GM18907 (cell line): ENCODE measurements around the gene HOXA4.

Experiments used
- ATAC-seq: cut with Tn5 transposase; IDR thresholded peaks from one replicate; pipeline ENCODE4 v1.9.1; 2021; ENCODE audit warnings: mild to moderate bottlenecking, moderate library complexity; ENCODE audit not compliant: unreplicated experiment

HOXA4 gene

GRCh38 chr7:27147199-27148030 lies 16.9 kb upstream of the HOXA4 start, which contains the start of gene HOXA6:
HOXA6 (minus strand) TSS chr7:27147774; CDS start chr7:27147749, 25 bp downstream.
- no peak for ATAC-seq

- ATAC-seq, result no peak
These were observed 16.1 kb upstream of the HOXA4 start for GRCh38 chr7:27146491-27147198.

- ATAC-seq, result no peak
These were observed 15.4 kb upstream of the HOXA4 start for GRCh38 chr7:27145914-27146412.

GRCh38 chr7:27145165-27145913 lies 14.8 kb upstream of the HOXA4 start:
- ATAC-seq, result no peak

GRCh38 chr7:27144781-27145164 lies 14.2 kb upstream of the HOXA4 start:
- ATAC-seq, result no peak

GRCh38 chr7:27143950-27144780 lies 13.6 kb upstream of the HOXA4 start:
- no peak for ATAC-seq

GRCh38 chr7:27143023-27143949 lies 12.7 kb upstream of the HOXA4 start, which contains the start of gene HOXA5:
HOXA5 (minus strand) TSS chr7:27143681; CDS start chr7:27143607, 74 bp downstream.
- no peak for ATAC-seq

- ATAC-seq, result no peak
These were observed 12.0 kb upstream of the HOXA4 start for GRCh38 chr7:27142580-27143022.

GRCh38 chr7:27141923-27142579 lies 11.5 kb upstream of the HOXA4 start:
- ATAC-seq, result no peak

- no peak for ATAC-seq
These were observed 10.8 kb upstream of the HOXA4 start for GRCh38 chr7:27141137-27141922.

GRCh38 chr7:27140126-27140857 lies 9.7 kb upstream of the HOXA4 start:
- no peak for ATAC-seq

- no peak for ATAC-seq
These were observed 9.0 kb upstream of the HOXA4 start for GRCh38 chr7:27139334-27140125.

GRCh38 chr7:27138985-27139333 lies 8.4 kb upstream of the HOXA4 start:
- ATAC-seq, result no peak

- no peak for ATAC-seq
These were observed 7.9 kb upstream of the HOXA4 start for GRCh38 chr7:27138472-27138871.

- no peak for ATAC-seq
These were observed 7.2 kb upstream of the HOXA4 start for GRCh38 chr7:27137640-27138315.

- ATAC-seq, result no peak
These were observed 3.8 kb upstream of the HOXA4 start for GRCh38 chr7:27134392-27134791.
